ENCODE data around the gene CARD16.

Gene CARD16

DNA sequence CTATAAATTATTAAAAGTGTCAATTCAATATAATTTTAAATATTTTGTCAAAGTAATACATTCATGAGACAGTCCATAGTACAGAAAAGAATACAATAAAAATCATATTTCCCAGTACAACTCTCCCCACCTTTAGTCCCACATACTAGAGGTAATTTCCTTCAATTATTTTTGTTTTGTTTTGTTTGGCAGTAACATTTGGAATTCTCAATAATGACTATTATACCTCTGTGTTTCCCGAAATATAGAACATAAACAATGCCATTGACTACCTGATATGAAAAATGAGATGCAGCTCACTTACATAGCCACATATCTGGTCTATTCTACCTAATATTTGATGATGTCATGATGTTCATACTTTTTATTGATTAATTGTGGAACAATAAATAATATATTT is 52.4 kb downstream of the CARD16 start:
- DNase-seq (ENCODE audit: low spot score), result no peak

DNA sequence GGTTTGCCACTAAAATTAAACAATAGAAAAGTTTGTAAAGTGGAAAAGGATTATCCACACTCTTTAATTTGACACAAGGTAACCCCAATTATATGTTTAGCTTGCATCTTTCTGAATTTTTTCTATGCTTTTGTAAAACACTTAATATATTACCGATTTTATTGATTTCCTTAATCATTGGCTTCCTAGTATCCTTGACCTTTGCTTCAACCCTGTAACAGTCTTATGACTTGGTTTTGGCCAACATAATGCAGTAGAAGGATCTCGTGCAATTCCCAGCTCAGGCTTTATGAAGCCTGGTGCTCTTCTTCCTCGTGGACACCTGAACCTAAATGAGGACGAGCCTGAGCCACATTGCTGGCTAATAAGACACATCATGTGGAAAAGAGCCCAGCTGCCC is 53.1 kb downstream of the CARD16 start:
- no peak for DNase-seq (ENCODE audit: low spot score)
